ENCODE results near the gene GOSR2. TPM values are rescaled to one million over a fixed set of nuclear protein-coding genes. Genes with fewer than 3 reads are reported as not detected.

The GOSR2 gene
- total RNA-seq, 1 donor from 2014 or later, result 55.2 TPM

DNA sequence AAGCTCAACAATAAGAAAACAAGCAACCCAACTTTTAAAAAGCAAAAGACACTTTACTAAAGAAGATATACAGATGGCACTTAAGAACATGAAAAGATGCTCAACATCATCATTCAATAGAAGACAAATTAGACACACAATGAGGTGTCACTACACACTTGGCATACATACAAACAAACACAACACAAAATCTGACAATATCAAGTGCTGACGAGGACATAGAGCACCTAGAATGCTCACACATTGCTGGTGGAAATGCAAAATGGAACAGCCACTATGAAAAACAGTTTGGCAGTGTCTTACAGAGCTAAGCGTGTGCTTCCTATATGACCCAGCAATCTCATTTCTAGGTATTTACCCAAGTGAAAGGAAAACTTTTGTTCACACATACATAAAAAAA lies 37.2 kb downstream of the GOSR2 start:
- Histone ChIP-seq H3K4me1 (no peaks in the 10 kb centered on the region), H3K4me3 (no peak overlapping the region), H3K36me3 (no peaks in the 10 kb centered on the region), H3K9me3 (no peaks in the 10 kb centered on the region), H3K27ac (no peak overlapping the region), H3K27me3 (ENCODE audit: low read depth) (no peaks in the 10 kb centered on the region)
- intact Hi-C loops (cut with DNase I), result no loop called here
- no peak for ATAC-seq
- TF ChIP-seq, protein P1, sequence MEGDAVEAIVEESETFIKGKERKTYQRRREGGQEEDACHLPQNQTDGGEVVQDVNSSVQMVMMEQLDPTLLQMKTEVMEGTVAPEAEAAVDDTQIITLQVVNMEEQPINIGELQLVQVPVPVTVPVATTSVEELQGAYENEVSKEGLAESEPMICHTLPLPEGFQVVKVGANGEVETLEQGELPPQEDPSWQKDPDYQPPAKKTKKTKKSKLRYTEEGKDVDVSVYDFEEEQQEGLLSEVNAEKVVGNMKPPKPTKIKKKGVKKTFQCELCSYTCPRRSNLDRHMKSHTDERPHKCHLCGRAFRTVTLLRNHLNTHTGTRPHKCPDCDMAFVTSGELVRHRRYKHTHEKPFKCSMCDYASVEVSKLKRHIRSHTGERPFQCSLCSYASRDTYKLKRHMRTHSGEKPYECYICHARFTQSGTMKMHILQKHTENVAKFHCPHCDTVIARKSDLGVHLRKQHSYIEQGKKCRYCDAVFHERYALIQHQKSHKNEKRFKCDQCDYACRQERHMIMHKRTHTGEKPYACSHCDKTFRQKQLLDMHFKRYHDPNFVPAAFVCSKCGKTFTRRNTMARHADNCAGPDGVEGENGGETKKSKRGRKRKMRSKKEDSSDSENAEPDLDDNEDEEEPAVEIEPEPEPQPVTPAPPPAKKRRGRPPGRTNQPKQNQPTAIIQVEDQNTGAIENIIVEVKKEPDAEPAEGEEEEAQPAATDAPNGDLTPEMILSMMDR (IDR thresholded peaks at IDR 0.05), result no peak
- DNase-seq, result no peak

- no peak for DNase-seq
- TF ChIP-seq, protein P1 (IDR thresholded peaks at IDR 0.05), result no peak
These were observed 39.4 kb downstream of the GOSR2 start for GRCh38 chr17:46962374-46962790.

DNA sequence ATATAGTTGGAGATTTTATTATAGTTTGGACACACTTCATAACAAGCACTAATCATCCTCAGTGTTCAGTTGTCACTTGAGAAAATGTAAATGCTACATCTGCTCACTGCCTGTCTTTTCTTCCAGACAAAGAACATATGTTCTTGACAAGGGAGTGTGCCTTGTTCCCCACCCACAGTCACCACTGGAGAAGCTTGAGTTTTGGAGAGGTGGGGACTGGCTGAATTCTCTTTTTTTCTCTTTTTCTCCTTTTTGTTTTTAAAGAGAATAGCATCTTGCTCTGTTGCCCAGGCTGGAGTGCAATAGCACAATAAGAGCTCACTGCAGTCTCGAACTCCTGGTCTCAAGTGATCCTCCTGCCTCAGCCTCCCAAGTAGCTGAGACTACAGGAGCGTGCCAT lies 40.6 kb downstream of the GOSR2 start:
- no peaks in the 10 kb centered on the region for H3K9me3 ChIP-seq
- ATAC-seq, result no peak
- DNase-seq, result no peak
- H3K36me3 ChIP-seq, result no peaks in the 10 kb centered on the region
- intact Hi-C loops (cut with DNase I), result no loop called here
- no peak overlapping the region for H3K27ac ChIP-seq
- H3K4me1 ChIP-seq, result no peaks in the 10 kb centered on the region
- no peak overlapping the region for H3K4me3 ChIP-seq
- TF ChIP-seq, protein P1 (IDR thresholded peaks at IDR 0.05), result no peak
- H3K27me3 ChIP-seq (ENCODE audit: low read depth), result no peaks in the 10 kb centered on the region

More at GRCh38 chr17:46962374-46962790, 39.4 kb downstream of the GOSR2 start:
- ATAC-seq, result no peak
- Histone ChIP-seq H3K27me3 (ENCODE audit: low read depth) (no peaks in the 10 kb centered on the region), H3K36me3 (no peaks in the 10 kb centered on the region), H3K9me3 (no peaks in the 10 kb centered on the region), H3K4me3 (no peak overlapping the region), H3K4me1 (no peaks in the 10 kb centered on the region), H3K27ac (no peak overlapping the region)
- intact Hi-C loops (cut with DNase I), result no loop called here

DNA sequence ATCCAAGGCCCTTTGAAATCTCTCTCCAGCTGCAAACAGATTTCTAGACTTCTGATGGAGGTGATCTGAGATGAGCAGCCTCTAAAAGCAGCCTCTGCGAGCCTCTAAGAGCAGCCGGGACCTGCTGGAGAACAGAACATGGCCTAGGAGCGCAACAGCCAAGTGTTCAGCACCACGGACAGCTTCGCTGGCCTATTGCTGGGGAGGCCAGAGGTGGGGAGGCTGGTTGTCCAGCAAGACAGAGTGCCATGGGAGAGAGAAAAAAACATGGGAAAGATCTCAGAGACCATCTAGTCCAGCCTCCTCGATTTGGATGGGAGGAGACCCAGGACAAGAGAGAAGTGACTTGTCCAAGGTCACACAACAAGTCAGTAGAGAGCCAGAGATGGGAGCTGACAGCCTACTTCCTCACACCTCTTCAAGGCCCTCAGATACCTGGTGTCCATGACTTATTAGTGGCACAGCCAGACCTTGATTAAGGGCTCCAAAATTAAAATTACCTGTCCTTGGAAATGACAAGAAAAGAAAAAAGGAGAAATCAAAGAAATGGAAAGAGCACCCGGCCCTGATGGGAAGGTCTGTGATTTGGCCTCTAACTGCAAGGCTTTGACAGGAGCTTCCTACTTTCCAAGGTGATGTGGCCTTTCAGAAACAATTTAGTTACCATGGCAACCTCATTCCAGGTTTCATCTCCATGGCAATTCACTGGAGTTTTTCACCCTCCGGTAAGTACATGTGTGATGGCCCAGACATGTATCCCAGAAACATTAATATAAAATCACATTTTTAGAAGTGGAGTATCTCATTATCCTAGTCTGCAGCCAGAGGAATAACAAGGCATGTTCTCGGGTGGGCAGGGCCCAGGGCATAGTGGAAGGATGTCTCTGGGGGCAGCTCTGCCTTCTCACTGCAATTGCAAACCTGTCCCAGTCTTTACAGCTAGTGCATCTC lies 41.6 kb downstream of the GOSR2 start:
- Histone ChIP-seq H3K27me3 (ENCODE audit: low read depth) (no peaks in the 10 kb centered on the region), H3K36me3 (no peaks in the 10 kb centered on the region), H3K9me3 (no peaks in the 10 kb centered on the region), H3K4me3 (no peak overlapping the region), H3K27ac (no peak overlapping the region), H3K4me1 (no peaks in the 10 kb centered on the region)
- TF ChIP-seq, protein P1 (IDR thresholded peaks at IDR 0.05), result no peak
- intact Hi-C loops (cut with DNase I), result no loop called here
- no peak for DNase-seq
- ATAC-seq, result no peak

GRCh38 chr17:46968224-46968834 lies 45.4 kb downstream of the GOSR2 start:
- TF ChIP-seq, protein P1 (IDR thresholded peaks at IDR 0.05), result no peak
- Histone ChIP-seq H3K27me3 (ENCODE audit: low read depth) (no peaks in the 10 kb centered on the region), H3K27ac (no peak overlapping the region), H3K9me3 (no peaks in the 10 kb centered on the region), H3K4me3 (no peak overlapping the region), H3K36me3 (no peaks in the 10 kb centered on the region), H3K4me1 (no peaks in the 10 kb centered on the region)
- DNase-seq, result no peak
- intact Hi-C loops (cut with DNase I), result no loop called here
- ATAC-seq, result no peak

Data from lower lobe of right lung (tissue), 2 donors.